ENCODE results near the gene FSD2.
"Not testable (repeated sequence)": the region's sequence is repeated elsewhere in the genome, so short reads cannot be mapped to it uniquely, and the experiment has no call there.

Gene FSD2

DNA sequence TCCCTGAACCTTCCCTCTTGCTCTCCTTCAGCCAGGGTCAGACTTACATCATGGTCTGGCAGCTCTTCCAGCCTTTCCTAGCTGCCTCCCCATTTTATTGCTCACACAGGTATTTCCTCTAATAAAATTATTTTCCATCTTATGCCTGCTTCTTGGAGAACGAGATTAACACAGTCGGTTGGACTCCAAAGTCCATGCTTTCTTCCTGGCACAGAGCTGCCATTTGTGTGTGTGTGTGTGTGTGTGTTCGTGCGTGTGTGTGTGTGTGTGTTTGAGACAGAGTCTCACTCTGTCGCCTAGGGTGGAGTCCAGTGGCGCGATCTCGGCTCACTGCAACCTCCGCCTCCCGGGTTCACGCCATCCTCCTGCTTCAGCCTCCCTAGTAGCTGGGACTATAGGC, 15.5 kb downstream of the FSD2 start:
- DNase-seq: no peak

DNA sequence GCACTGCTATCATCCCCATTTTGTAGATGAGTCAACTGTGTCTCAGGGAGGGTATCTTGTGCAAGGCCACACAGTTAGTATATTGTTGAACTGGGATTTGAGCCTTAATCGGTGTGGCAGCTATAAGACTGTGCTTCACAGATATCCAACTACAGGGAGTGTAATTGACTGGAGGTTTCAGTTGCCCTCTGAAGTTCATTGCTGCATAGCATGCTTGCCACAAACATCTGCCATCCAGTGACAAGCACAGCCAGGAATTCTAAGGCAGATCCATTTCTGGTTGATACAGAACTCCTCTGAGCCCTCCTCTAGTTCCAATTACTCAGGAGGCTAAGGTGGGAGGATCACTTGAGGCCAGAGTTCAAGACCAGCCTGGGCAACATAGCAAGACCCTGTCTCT, 16.4 kb downstream of the FSD2 start:
- DNase-seq: no peak

DNA sequence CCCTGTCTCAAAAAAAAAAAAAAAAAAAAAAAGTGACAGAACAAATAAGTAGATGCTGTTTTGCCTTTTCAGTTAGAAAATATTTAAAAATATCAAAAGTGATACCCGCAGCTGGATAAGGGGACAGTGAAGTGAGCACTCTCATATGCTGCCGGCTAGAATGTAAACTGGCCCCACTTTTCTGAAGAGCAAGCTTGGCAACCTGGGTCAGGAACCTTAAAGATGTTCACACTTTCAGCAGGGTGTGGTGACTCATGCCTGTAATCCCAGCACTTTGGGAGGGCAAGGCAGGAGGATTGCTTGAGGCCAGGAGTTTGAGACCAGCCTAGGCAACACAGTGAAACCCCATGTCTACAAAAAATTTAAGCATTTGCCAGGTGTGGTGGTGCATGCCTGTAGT, 17.4 kb downstream of the FSD2 start:
- DNase-seq: no peak

DNA sequence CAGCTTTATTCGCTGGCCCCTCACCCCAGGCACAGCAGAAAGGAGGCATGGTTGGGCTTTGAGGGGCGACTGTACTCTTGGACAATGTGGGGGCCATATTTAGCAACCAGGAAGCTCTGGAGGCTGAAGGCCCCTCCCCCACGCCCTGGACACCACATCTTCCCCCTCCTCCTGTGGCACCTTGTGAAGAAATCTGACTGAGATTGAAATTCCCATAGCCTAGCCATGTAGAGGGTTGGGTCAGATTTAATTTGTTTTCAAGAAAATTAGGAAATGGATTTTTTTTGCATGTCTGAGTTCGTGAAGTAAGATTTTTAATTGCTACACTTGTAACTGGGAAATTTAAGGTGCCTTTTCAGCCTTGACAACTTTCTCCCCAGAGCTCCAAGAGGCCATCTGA, 24.5 kb downstream of the FSD2 start:
- no peak for DNase-seq

DNA sequence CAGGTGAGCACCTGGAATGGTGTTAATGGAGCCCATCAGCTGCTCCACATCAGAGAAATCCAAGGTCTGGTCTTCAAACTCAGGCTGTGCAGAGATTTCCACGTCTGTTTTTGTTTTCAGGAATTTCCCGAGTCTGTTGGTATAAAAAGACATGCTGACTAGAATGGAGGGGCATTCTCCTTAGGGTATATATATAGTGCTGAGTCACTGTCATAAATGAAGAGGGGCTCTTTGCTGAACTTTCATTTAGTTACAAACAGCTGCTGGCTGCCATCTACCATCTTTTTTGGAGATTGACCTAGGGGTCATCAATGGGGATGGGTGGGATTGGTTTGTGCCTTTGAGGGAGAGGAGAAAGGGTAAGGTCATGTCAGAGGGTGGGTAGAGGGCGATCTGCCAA, 27.1 kb downstream of the FSD2 start:
- no peak for DNase-seq

DNA sequence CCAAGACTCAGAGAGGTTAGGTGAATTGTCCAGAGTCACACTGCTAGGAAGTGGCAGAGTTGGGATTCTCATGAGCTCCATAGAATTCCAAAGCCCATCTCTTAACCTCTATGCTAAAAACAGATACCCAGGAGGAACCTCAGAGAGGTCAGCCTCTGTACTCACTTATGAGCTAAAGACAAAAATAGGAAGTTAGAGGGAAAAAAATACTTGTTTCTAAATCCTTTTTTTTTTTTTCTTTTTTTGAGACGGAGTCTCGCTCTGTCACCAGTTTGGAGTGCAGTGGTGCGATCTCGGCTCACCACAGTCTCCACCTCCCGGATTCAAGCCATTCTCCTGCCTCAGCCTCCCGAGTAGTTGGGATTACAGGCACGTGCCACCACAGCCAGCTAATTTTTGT, 31.4 kb downstream of the FSD2 start:
- DNase-seq: no peak

DNA sequence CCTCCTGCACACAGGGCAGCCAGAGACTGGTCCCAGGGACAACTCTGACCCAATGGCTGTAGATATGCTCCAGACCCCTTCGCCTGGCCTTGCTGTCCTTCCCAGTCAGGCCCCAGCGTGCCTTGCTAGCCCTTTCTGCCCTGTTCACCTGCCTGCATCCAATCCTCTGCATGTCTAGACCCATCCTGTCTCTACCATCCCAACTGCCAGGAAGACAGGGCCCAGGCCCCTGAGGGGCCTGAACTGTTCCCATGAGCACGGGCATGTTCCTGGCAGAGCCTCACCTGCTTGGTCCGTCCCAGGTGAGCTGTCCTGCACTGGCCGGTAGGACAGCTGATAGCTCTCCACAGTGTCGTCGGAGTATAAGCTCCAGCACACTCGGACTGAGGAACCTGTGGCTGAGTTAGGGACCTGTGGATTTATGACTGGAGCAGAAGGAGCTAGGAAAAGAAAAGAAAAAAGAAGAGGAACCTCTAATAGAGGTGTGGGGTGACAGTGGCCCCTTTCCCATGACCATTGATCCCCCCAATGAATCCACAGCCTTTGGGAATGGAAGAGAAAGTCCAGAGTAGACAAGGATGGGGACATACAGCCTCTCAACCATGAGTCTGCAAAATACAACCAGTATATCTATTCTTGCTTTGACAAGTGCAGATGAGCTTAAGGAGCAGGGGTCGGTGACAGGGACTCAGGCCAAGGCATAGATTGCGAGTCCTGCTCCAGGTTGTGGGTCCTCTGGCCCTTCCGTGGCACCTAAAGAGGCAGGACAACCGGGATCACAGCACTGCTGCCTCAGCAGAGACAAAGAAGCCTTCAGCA, 33.9 kb downstream of the FSD2 start:
- no peak for DNase-seq

DNA sequence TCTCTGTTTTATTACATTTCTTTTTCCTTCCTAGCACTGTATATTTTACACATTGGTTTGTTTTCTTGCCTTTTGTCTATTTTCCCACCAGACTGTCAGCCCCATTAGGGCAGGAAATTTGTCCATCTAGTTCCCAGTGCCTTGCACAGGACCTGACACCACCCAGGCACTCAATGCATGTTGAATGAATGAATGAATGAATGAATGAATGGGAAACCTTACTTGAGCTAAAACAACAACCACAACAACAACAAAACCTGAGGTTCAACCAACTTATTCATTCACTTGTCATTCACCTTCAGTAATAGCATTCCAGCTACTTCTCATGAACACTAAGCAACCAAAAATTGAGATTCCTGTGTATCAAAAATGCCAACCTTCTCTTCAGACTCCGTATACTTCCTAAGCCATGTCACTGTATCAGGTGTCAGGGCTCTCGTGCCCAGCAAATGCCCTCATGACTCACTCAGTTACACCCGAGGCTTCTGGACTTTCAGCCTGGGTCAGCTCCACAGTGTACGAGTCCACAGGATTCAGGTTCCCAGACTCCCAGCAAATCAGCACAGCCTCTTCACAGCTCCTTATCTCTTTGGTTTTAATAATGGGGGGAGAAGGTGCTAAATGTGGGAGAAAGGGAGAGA, 37.3 kb downstream of the FSD2 start:
- DNase-seq: no peak

DNA sequence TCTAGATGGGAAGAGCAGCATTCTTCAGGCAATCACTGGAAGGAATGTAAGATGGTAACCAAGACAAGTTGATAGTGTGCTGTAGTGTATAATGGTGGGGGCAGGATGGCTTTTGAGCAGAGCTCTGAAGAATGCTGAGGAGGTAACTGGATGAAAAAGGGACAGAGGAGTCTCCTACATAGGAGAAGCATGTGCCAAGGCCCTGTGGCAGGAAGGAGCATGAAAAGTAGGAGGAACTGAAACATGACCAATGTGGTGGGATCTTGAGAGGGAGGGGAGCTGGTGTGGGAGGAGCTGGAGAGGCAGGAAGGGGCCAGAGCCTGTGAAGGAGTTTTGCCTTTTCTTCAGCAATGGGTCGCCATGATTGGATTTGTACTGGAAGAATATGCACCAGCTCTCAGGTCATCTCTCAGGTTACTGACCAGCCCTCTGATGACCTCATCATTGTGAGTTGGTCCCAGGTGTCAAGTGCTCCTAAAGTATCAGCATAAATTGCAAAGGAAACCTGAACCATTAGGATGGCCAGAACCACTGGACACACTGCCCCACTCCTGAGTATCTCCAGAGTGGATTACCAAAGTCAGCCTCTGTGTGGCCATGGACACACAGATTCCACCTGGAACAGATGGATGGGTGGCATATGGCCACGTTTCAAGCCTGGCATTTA, 38.6 kb downstream of the FSD2 start:
- no peak for DNase-seq

DNA sequence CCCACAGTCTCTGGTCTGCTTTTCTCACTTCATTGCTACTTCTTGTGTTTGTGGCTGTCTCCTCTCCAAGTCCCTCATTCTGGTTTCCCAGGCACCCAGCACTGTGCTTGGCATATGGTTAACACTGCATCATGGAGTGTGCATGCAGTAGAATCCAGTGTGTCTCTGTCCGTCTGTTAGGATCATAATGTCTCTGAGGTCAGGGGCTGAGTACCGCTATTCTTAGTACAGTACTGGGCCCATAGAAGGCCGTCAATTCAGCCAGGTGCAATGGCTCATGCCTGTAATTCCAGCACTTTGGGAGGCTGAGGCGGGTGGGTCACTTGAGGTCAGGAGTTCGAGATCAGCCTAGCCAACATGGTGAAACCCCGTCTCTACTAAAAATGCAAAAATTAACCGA, 39.7 kb downstream of the FSD2 start:
- DNase-seq: not testable (repeated sequence)

DNA sequence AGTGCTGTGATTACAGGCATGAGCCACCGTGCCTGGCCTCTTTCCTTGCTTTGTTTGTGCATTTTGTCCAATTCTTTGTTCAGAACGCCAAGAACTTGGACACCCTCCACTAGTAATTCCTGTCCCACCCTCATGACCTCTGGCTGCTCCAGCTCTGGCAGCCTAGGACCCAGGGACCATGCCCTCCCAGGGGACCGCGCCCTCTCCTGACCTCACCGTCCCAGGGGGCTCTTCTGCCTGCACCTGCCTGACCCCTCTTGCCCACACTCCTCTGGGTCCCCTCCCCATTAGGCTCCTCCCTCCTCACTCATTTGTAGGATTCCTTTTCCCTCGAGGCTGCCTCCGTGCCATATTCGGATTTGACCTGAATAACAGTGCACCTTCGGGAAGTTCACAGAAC, 41.1 kb downstream of the FSD2 start:
- no peak for DNase-seq

DNA sequence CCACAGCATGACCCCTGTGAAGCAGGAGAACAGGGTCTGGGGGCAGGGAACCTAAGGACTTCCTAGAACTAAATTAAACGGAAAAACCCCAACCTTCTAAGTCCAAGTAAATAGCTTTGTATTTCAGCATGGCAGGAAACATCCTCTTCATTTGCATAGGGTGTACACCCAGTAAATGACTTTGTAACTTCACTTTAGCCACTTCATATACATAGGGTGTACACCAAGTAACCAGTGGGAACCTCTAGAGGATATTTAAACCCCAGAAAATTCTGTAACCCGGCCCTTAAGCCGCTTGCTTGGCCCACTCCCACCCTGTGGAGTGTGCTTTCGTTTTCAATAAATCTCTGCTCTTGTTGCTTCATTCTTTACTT, 41.8 kb downstream of the FSD2 start:
- no peak for DNase-seq

DNA sequence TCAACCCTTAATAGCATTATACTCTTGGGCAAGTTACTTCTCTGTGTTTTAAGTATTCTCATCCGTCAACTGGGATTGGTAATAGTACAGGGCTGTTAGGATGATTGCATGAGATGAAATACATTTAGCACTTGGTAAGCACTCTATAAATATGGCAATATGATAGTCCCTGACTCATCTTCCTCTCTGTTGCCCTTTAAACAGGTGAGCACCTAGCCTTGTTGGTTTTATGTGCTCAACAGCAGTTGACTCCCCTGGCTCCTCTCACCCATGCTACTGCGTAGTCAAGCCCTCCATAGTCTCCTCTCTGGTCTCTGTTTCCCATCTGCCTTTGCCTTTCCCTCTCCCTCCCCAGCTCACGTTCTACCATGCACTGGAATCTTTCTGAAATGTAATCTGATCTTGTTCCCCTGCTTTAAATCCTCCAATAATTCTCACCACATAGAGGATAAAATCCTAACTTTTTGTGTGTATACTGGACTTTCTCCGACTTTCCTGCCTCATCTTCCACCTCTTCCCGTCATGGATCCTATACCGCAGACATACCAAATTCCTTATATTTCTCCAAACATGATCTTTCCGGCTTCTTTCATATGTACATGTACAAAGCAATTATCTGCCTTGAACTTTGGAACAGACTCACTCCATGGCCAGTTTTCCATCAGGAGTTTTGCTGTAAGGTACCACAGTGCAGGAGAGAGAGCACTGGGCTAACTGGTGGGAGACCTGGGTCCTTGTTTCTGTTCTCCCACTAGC, 42.3 kb downstream of the FSD2 start:
- DNase-seq: no peak

DNA sequence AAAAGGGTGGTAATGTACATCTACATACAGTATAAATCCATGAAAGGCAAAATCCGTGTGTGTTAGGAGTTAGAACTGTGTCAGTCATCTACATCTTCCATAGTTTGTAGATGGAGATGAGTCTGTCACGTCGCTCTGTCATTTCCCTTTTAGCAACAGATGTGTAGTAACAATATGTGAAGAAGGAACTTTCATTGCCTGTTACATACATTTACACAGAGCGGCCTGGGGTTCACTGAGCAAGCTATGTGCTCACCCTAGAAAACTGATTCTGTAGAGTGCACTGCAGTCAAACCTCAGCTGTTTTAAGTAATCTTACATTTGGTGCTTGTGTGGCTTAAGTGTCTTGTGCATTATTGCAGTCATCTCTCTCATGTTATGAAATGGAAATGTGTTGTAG, 54.6 kb downstream of the FSD2 start:
- DNase-seq: no peak

DNA sequence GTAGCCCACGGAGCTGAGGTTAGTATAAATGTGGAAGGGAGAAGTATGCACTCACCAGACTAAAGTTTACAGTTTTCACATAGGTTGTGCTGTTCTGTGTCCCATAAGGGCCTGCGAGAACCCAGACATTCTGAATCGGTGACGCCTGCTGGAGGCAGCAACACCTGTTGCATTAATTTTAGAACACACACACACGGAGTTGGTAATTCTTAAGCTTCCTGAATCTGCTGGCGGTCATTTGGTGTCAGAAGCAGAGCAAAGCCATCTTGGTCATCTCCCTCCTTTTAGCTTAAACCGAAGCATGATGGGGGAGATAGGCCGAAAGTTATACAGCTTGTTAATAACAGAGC, 55.1 kb downstream of the FSD2 start:
- DNase-seq: no peak

DNA sequence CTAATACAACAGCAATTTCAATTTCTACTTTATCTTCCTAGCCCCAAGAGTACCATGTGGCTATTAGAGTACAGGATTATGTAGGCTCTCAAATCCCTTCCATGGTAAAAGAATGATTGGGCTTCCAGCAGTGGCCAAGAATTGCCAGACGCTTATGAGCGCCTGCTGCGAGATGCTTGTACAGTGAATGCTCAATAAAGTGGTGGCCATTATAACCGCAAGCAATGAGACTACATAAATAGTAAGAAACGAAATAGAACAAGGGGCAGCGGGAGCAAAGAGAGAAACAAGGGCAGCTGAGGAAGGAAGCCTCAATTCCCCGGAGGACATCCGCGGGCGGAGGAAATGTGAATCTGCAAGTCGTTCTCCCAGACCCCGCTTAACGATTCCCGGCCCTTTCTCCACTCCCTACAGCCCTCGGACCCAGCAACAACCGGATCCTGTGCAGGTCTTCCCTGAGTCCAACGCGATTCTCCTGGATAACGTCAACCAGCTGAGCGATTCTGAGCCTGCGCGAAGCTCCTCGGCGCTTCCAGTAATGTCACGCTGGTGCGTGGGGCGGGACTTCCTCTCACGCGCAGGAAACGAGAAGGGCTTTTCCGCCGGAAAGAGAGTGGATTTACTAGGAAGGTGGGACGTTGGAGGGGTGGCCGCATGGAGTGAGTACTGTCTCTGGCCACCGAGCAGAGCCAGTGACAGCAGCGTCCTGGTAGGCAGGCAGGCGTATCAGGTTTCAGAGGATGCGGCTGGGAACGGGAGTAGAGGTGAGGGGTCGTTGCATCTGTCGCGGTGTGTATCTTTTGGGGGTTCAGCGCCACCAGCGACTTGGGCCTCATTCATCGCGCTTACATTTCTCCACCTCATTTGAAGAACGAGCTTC, 55.7 kb downstream of the FSD2 start:
- DNase-seq: peak; percentile 75

DNA sequence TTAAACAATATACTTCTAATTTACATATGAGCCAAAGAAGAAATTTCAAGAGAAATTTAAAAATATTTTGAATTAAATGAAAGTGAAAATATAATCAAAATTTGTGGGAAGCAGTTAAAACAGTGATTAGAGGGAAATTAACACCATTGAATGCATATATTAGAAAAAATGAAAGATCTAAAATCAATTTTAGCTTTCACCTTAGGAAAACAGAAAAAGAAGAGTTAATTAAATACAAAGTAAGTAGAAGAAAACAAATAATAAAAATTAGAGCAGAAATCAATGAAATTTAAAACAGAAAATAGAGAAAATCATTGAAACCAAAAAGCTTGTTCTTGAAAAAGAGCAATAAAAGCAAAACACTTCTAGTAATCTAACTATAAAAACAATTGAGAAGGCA, 57.6 kb downstream of the FSD2 start:
- no peak for DNase-seq

DNA sequence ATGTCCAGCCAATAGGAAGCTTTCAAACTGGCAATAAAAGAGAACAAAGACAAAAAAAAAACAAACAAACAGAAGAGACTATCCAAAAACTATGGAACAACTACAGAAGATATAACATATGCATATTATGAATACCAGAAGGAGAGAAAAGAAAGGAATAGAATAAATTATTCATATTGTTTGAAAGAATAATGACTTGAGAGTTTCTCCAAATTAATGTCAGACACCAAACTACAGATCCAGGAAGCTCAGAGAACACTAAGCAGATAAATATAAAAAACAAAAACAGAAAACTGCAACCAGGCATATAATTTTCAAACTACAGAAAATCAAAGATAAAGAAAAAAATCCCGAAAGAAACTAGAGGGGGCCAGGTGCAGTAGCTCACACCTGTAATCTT, 62.1 kb downstream of the FSD2 start:
- DNase-seq: no peak

DNA sequence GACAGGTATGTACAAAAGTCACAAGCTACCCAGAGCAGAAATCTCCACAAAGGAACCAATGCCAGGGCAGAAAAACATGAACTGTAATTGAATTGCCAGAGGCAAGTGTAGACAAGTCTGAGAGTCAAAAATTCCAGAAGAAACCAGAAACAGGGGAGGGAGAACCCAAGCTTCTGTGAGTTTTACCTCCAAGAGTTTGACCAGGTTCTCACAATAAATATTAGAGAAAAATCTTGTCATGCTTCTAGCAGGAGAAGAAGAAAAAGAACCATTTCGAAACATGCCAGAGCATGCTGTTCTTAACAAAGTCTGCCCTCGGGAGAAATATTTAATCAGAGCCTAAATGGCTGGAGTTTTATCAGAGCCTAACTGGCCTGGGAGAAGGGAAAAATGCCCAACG, 63.7 kb downstream of the FSD2 start:
- DNase-seq: no peak

DNA sequence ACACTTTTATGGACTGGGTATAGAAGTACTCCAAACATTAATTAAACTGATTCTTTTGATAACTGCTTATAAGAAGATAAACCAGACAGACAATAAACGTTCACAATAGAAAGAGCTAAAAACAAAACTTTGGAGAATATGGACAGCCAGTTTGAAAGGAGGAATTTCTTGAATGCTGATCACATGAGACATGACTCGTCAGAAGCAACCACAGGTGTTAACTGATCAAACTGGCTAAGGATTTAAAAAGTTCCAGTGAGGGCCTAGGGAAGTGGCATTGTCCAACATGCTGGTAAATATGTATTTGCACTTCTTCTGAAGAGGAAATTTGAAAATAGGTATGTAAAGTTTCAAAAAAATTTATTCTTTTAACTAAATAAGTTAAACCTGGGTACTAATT, 66.8 kb downstream of the FSD2 start:
- no peak for DNase-seq

DNA sequence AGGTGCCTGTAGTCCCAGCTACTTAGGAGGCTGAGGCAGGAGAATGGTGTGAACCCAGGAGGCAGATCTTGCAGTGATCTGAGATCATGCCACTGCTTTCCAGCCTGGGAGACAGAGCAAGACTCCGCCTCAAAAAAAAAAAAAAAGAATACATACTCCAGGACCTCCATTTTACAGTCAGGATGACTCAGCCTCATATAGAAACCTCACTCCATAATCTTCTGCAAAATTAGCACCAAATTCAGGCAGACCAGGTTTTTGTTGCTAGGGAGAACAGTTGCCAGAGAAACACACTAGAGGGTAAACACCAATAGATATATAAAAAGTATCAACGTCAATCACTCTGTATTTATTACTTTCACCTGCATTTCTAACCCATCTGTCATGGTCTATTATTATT, 67.9 kb downstream of the FSD2 start:
- no peak for DNase-seq

DNA sequence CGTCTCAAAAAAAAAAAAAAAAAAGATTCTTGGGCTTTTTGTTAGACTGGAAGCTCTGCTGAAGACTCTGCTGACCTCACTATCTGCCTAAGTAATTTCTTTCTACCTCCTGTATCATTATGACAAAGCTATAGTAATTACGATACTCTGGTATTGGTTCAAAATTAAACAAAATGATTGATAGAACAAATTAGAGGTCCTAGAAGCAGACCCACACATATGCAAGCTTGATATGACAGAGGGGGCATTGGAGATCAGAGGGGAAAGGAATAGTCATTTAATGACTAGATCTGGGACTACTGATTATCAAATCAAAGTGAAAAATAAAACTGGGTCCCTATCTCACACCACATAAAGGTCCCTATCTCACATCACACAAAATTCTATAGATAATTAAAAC, 74.3 kb downstream of the FSD2 start:
- no peak for DNase-seq

DNA sequence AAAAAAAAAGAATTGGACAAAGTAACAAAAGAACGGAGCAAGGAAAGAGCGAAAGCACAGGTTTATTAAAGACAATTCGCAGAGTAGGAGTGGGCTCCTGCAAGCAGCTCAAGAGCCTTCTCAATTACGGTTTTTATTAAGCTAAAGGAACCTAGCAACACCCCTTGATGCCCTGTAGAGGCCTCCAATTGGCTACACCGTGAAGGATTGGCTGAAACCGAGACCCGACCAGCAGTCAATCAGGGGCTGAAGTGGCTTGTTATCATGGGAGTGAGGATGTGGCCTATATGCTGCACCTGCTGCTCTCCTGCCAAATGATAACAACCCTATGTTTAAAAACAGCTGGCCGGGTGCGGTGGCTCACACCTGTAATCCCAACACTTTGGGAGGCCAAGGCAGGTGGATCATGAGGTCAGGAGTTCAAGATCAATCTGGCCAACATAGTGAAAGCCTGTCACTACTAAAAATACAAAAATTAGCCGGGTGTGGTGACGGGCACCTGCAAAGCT, 75.8 kb downstream of the FSD2 start:
- DNase-seq: no peak
